Measurements from ENCODE around the gene WFDC2.

Gene WFDC2

DNA sequence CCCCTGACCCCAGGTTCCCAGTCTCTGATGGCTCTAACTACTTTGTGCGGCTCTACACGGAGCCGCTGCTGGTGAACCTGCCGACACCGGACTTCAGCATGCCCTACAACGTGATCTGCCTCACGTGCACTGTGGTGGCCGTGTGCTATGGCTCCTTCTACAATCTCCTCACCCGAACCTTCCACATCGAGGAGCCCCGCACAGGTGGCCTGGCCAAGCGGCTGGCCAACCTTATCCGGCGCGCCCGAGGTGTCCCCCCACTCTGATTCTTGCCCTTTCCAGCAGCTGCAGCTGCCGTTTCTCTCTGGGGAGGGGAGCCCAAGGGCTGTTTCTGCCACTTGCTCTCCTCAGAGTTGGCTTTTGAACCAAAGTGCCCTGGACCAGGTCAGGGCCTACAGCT, 44.0 kb upstream of the WFDC2 start:
- no peak overlapping the region for H3K27ac ChIP-seq (ENCODE audit: extremely low read depth, low read depth, low read length)
- ChIA-PET CTCF (interaction anchor here (0.8 to 1.1 kb wide), 2 partner anchors 11 to 14 kb away, joined by 3 to 7 read pairs; no protein-coding TSS in a partner anchor), POLR2A (no interaction called here)
- peaks cover 11 to 53% of the 10 kb centered on the region in 2 experiments for H3K36me3 ChIP-seq (ENCODE audit: control insufficient read depth in 2 of 2, insufficient read depth in 1 of 2, low read length in 2 of 2)
- no peaks in the 10 kb centered on the region for H3K9me3 ChIP-seq (ENCODE audit: control insufficient read depth, insufficient read depth, low read depth, low read length)
- TF ChIP-seq TRIM28 (IDR thresholded peaks at IDR 0.05; ENCODE audit: borderline replicate concordance, low read length) (no peak), ZNF843 (tag by site-specific recombination; IDR thresholded peaks at IDR 0.05) (no peak), ZBTB49 (tag by site-specific recombination; IDR thresholded peaks at IDR 0.05; ENCODE audit: low read depth) (no peak)
- H3K4me1 ChIP-seq (ENCODE audit: control insufficient read depth, insufficient read depth, low read length), result no peaks in the 10 kb centered on the region
- no peak overlapping the region for H3K4me3 ChIP-seq (ENCODE audit: low read depth, low read length)

- Histone ChIP-seq H3K27ac (ENCODE audit: extremely low read depth, low read depth, low read length) (no peak overlapping the region), H3K4me3 (ENCODE audit: low read depth, low read length) (no peak overlapping the region), H3K36me3 (ENCODE audit: control insufficient read depth in 2 of 2, insufficient read depth in 1 of 2, low read length in 2 of 2) (peaks cover 11 to 46% of the 10 kb centered on the region in 2 experiments), H3K9me3 (ENCODE audit: control insufficient read depth, insufficient read depth, low read depth, low read length) (no peaks in the 10 kb centered on the region), H3K4me1 (ENCODE audit: control insufficient read depth, insufficient read depth, low read length) (no peaks in the 10 kb centered on the region)
- ChIA-PET CTCF (interaction anchor here (0.8 to 1.8 kb wide), 3 partner anchors 10 to 53 kb away, joined by 3 to 8 read pairs (median 7); no protein-coding TSS in a partner anchor), POLR2A (interaction anchor here (1.3 kb wide), 1 partner anchor 11 kb away, joined by 3 read pairs; the partner anchor contains the start of gene PIGT)
- no peak for TF ChIP-seq ZNF423 (tag by site-specific recombination; IDR thresholded peaks at IDR 0.05)
- TF ChIP-seq KLF10 (tag by site-specific recombination; IDR thresholded peaks at IDR 0.05), result no peak
- TF ChIP-seq ZNF600 (tag by site-specific recombination; IDR thresholded peaks at IDR 0.05), result no peak
- TF ChIP-seq ZNF791 (tag by site-specific recombination; IDR thresholded peaks at IDR 0.05), result no peak
- peak; percentile 94 for TF ChIP-seq ZFHX2 (tag by site-specific recombination; conservative IDR thresholded peaks at IDR 0.05)
- TF ChIP-seq ZNF223 (tag by site-specific recombination; IDR thresholded peaks at IDR 0.05), result no peak
- TF ChIP-seq PRDM10 (tag by site-specific recombination; IDR thresholded peaks at IDR 0.05), result peak; percentile 42; the same call in 1 of the 2 replicates
- TF ChIP-seq ZNF76 (tag by site-specific recombination; IDR thresholded peaks at IDR 0.05; ENCODE audit: borderline replicate concordance, low read depth), result no peak
- TF ChIP-seq ZNF664 (tag by site-specific recombination; IDR thresholded peaks at IDR 0.05), result no peak
- no peak for TF ChIP-seq ZNF654 (tag by site-specific recombination; IDR thresholded peaks at IDR 0.05; ENCODE audit: low read depth)
- no peak for TF ChIP-seq ZNF560 (tag by site-specific recombination; IDR thresholded peaks at IDR 0.05; ENCODE audit: borderline replicate concordance)
- TF ChIP-seq ZNF138 (tag by site-specific recombination; IDR thresholded peaks at IDR 0.05; ENCODE audit: borderline replicate concordance), result no peak
- peak; percentile 73 for TF ChIP-seq KLF1 (tag by site-specific recombination; IDR thresholded peaks at IDR 0.05)
- no peak for TF ChIP-seq GFI1B (tag by site-specific recombination; IDR thresholded peaks at IDR 0.05)
- TF ChIP-seq GLI2 (tag by site-specific recombination; IDR thresholded peaks at IDR 0.05; ENCODE audit: borderline replicate concordance, low read depth), result no peak
- TF ChIP-seq TCF7L2 (IDR thresholded peaks at IDR 0.05; ENCODE audit: borderline replicate concordance, low read depth, low read length), result no peak
- TF ChIP-seq ZNF843 (tag by site-specific recombination; IDR thresholded peaks at IDR 0.05), result no peak
- TF ChIP-seq ZNF132 (tag by site-specific recombination; IDR thresholded peaks at IDR 0.05; ENCODE audit: borderline replicate concordance), result no peak
- peak; percentile 95 for TF ChIP-seq EGR2 (tag by site-specific recombination; IDR thresholded peaks at IDR 0.05; ENCODE audit: low read depth)
- TF ChIP-seq, protein P1, sequence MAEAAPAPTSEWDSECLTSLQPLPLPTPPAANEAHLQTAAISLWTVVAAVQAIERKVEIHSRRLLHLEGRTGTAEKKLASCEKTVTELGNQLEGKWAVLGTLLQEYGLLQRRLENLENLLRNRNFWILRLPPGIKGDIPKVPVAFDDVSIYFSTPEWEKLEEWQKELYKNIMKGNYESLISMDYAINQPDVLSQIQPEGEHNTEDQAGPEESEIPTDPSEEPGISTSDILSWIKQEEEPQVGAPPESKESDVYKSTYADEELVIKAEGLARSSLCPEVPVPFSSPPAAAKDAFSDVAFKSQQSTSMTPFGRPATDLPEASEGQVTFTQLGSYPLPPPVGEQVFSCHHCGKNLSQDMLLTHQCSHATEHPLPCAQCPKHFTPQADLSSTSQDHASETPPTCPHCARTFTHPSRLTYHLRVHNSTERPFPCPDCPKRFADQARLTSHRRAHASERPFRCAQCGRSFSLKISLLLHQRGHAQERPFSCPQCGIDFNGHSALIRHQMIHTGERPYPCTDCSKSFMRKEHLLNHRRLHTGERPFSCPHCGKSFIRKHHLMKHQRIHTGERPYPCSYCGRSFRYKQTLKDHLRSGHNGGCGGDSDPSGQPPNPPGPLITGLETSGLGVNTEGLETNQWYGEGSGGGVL (tag by site-specific recombination; IDR thresholded peaks at IDR 0.05), result no peak
- TF ChIP-seq ZSCAN30 (tag by site-specific recombination; IDR thresholded peaks at IDR 0.05), result no peak
Measured at GRCh38 chr20:45426320-45427016, 43.1 kb upstream of the WFDC2 start.
